ENCODE data around the gene SPESP1. TPM values are rescaled to one million over a fixed set of nuclear protein-coding genes. Genes with fewer than 3 reads are reported as not detected.

Gene SPESP1
- not detected in 2 replicates for polyA plus RNA-seq (2013)

DNA sequence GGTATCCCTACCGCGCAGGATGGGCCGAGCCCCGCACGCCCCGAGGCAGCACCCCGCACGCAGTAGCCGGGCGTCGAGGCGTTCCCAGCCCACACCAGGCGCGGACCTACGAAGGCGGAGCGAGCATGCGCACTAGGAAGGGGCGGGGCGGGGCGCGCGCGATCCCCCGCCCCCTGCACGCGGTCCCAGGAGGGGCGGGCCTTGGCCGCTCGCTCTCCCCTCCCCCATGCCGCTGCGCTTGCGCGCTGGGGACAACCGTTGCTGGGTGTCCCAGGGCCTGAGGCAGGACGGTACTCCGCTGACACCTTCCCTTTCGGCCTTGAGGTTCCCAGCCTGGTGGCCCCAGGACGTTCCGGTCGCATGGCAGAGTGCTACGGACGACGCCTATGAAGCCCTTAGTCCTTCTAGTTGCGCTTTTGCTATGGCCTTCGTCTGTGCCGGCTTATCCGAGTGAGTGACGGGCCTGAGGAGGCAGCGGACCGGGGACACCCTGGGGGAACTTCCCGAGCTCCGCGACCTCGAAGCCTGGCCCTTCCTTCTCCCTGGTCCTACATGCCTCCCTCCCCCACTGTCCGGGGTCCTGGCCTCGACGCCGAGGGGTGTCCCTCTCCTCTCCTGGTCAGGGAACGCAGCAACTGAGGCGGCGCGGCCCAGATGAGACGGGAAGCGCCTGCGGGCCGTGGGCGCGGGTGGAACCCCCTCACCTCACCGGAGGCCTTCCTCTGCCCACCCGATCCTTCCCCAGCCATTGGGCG is at the start of gene SPESP1:
TSS of gene SPESP1 (plus strand) at position 258 of the 755 bp plus-strand sequence. CDS start at position 387, 129 bp downstream.
- no peak within 1 kb of the TSS for H3K9ac ChIP-seq (ENCODE audit: low read length)
- H3K18ac ChIP-seq (ENCODE audit: low read length) = no peak within 1 kb of the TSS
- no peak within 1 kb of the TSS for H3K4me3 ChIP-seq (ENCODE audit: low read depth, low read length)
- H3K36me3 ChIP-seq (ENCODE audit: control insufficient read depth in 1 of 2, insufficient read depth in 2 of 2, low read length in 2 of 2) = no peaks in the 10 kb centered on the region
- H2AK5ac ChIP-seq (ENCODE audit: low read length) = no peak within 1 kb of the TSS
- no peak within 1 kb of the TSS for H3K4ac ChIP-seq (ENCODE audit: low read depth, low read length)
- H3K27me3 ChIP-seq (ENCODE audit: insufficient read depth, low read length) = no peaks in the 10 kb centered on the region
- no peak within 1 kb of the TSS for H3K14ac ChIP-seq (ENCODE audit: low read length)
- H3K79me2 ChIP-seq (ENCODE audit: control insufficient read depth, insufficient read depth, low read length, poor library complexity) = no peaks in the 10 kb centered on the region
- H4K91ac ChIP-seq (ENCODE audit: low read depth, low read length) = no peak within 1 kb of the TSS
- H4K8ac ChIP-seq (ENCODE audit: low read depth, low read length) = no peak within 1 kb of the TSS
- WGBS (ENCODE audit: extremely low coverage, insufficient coverage, insufficient read length) = no CpG with 5 or more reads among the region's 72 CpGs
- no peak within 1 kb of the TSS for H2AFZ ChIP-seq (ENCODE audit: insufficient read depth, low read length, poor library complexity)
- no peak within 1 kb of the TSS for H3K4me2 ChIP-seq (ENCODE audit: low read length)
- H3K4me1 ChIP-seq (ENCODE audit: control insufficient read depth in 1 of 2, insufficient read depth in 2 of 2, low read length in 2 of 2) = no peaks in the 10 kb centered on the region
- H2BK120ac ChIP-seq (ENCODE audit: insufficient read depth, low read length, poor library complexity) = no peak within 1 kb of the TSS
- no peak within 1 kb of the TSS for H2BK5ac ChIP-seq (ENCODE audit: low read depth, low read length, poor library complexity)
- H3K9me3 ChIP-seq (ENCODE audit: insufficient read depth, low read depth, low read length) = peaks cover 8% of the 10 kb centered on the region
- H2BK12ac ChIP-seq (ENCODE audit: low read length) = no peak within 1 kb of the TSS
- H3K27ac ChIP-seq (ENCODE audit: low read depth, low read length) = no peak within 1 kb of the TSS
- H4K12ac ChIP-seq (ENCODE audit: low read depth, low read length) = no peak within 1 kb of the TSS
- no peaks in the 10 kb centered on the region for H3K79me1 ChIP-seq (ENCODE audit: low read length)
- no peak within 1 kb of the TSS for H3K23ac ChIP-seq (ENCODE audit: low read length)
- DNase-seq = peak; percentile 74 to 90

- peak; percentile 52 to 56 for DNase-seq
- H2BK12ac ChIP-seq (ENCODE audit: low read length) = no peak overlapping the region
- H3K18ac ChIP-seq (ENCODE audit: low read length) = no peak overlapping the region
- no peak overlapping the region for H2AFZ ChIP-seq (ENCODE audit: insufficient read depth, low read length, poor library complexity)
- no peak overlapping the region for H2AK5ac ChIP-seq (ENCODE audit: low read length)
- no peak overlapping the region for H3K14ac ChIP-seq (ENCODE audit: low read length)
- H3K36me3 ChIP-seq (ENCODE audit: control insufficient read depth in 1 of 2, insufficient read depth in 2 of 2, low read length in 2 of 2) = no peaks in the 10 kb centered on the region
- no peaks in the 10 kb centered on the region for H3K27me3 ChIP-seq (ENCODE audit: insufficient read depth, low read length)
- H3K4ac ChIP-seq (ENCODE audit: low read depth, low read length) = no peak overlapping the region
- H3K9me3 ChIP-seq (ENCODE audit: insufficient read depth, low read depth, low read length) = no peaks in the 10 kb centered on the region
- no peak overlapping the region for H3K27ac ChIP-seq (ENCODE audit: low read depth, low read length)
- H3K4me2 ChIP-seq (ENCODE audit: low read length) = peak overlapping the region; percentile 56
- H4K8ac ChIP-seq (ENCODE audit: low read depth, low read length) = no peak overlapping the region
- peaks cover 4 to 7% of the 10 kb centered on the region in 2 experiments for H3K4me1 ChIP-seq (ENCODE audit: control insufficient read depth in 1 of 2, insufficient read depth in 2 of 2, low read length in 2 of 2)
- H3K9ac ChIP-seq (ENCODE audit: low read length) = no peak overlapping the region
- no peak overlapping the region for H2BK5ac ChIP-seq (ENCODE audit: low read depth, low read length, poor library complexity)
- H3K79me2 ChIP-seq (ENCODE audit: control insufficient read depth, insufficient read depth, low read length, poor library complexity) = no peaks in the 10 kb centered on the region
- WGBS (ENCODE audit: extremely low coverage, insufficient coverage, insufficient read length) = no CpG with 5 or more reads among the region's 6 CpGs
- no peak overlapping the region for H3K4me3 ChIP-seq (ENCODE audit: low read depth, low read length)
- no peak overlapping the region for H4K12ac ChIP-seq (ENCODE audit: low read depth, low read length)
- H4K91ac ChIP-seq (ENCODE audit: low read depth, low read length) = no peak overlapping the region
- H2BK120ac ChIP-seq (ENCODE audit: insufficient read depth, low read length, poor library complexity) = no peak overlapping the region
- no peak overlapping the region for H3K23ac ChIP-seq (ENCODE audit: low read length)
- H3K79me1 ChIP-seq (ENCODE audit: low read length) = no peaks in the 10 kb centered on the region
These were observed 45.3 kb upstream of the SPESP1 start for GRCh38 chr15:68885070-68885469.

GRCh38 chr15:68887120-68887519 is 43.2 kb upstream of the SPESP1 start:
- H3K4ac ChIP-seq (ENCODE audit: low read depth, low read length) = no peak overlapping the region
- H3K79me1 ChIP-seq (ENCODE audit: low read length) = no peaks in the 10 kb centered on the region
- H3K4me2 ChIP-seq (ENCODE audit: low read length) = no peak overlapping the region
- H3K14ac ChIP-seq (ENCODE audit: low read length) = no peak overlapping the region
- H2BK120ac ChIP-seq (ENCODE audit: insufficient read depth, low read length, poor library complexity) = peak overlapping the region; percentile 47
- H3K18ac ChIP-seq (ENCODE audit: low read length) = no peak overlapping the region
- H3K79me2 ChIP-seq (ENCODE audit: control insufficient read depth, insufficient read depth, low read length, poor library complexity) = no peaks in the 10 kb centered on the region
- no CpG with 5 or more reads among the region's 3 CpGs for WGBS (ENCODE audit: extremely low coverage, insufficient coverage, insufficient read length)
- H3K4me1 ChIP-seq (ENCODE audit: control insufficient read depth in 1 of 2, insufficient read depth in 2 of 2, low read length in 2 of 2) = peaks cover 4 to 7% of the 10 kb centered on the region in 2 experiments
- no peak overlapping the region for H2AFZ ChIP-seq (ENCODE audit: insufficient read depth, low read length, poor library complexity)
- H3K23ac ChIP-seq (ENCODE audit: low read length) = no peak overlapping the region
- no peak overlapping the region for H4K12ac ChIP-seq (ENCODE audit: low read depth, low read length)
- no peaks in the 10 kb centered on the region for H3K9me3 ChIP-seq (ENCODE audit: insufficient read depth, low read depth, low read length)
- no peak overlapping the region for H4K8ac ChIP-seq (ENCODE audit: low read depth, low read length)
- no peak for DNase-seq
- no peak overlapping the region for H3K4me3 ChIP-seq (ENCODE audit: low read depth, low read length)
- H4K91ac ChIP-seq (ENCODE audit: low read depth, low read length) = no peak overlapping the region
- no peaks in the 10 kb centered on the region for H3K36me3 ChIP-seq (ENCODE audit: control insufficient read depth in 1 of 2, insufficient read depth in 2 of 2, low read length in 2 of 2)
- no peak overlapping the region for H2BK5ac ChIP-seq (ENCODE audit: low read depth, low read length, poor library complexity)
- H2BK12ac ChIP-seq (ENCODE audit: low read length) = no peak overlapping the region
- H3K27ac ChIP-seq (ENCODE audit: low read depth, low read length) = no peak overlapping the region
- H2AK5ac ChIP-seq (ENCODE audit: low read length) = peak overlapping the region; percentile 7
- no peaks in the 10 kb centered on the region for H3K27me3 ChIP-seq (ENCODE audit: insufficient read depth, low read length)
- H3K9ac ChIP-seq (ENCODE audit: low read length) = no peak overlapping the region

- Histone ChIP-seq H2AK5ac (ENCODE audit: low read length) (peak overlapping the region; percentile 61), H4K8ac (ENCODE audit: low read depth, low read length) (no peak overlapping the region), H3K4me2 (ENCODE audit: low read length) (no peak overlapping the region), H3K9ac (ENCODE audit: low read length) (no peak overlapping the region), H3K18ac (ENCODE audit: low read length) (no peak overlapping the region), H2AFZ (ENCODE audit: insufficient read depth, low read length, poor library complexity) (no peak overlapping the region), H2BK5ac (ENCODE audit: low read depth, low read length, poor library complexity) (no peak overlapping the region), H3K23ac (ENCODE audit: low read length) (no peak overlapping the region), H3K79me1 (ENCODE audit: low read length) (no peaks in the 10 kb centered on the region), H2BK12ac (ENCODE audit: low read length) (peak overlapping the region; percentile 21), H4K91ac (ENCODE audit: low read depth, low read length) (peak overlapping the region; percentile 20), H3K9me3 (ENCODE audit: insufficient read depth, low read depth, low read length) (no peaks in the 10 kb centered on the region), H3K27me3 (ENCODE audit: insufficient read depth, low read length) (no peaks in the 10 kb centered on the region), H4K12ac (ENCODE audit: low read depth, low read length) (no peak overlapping the region), H3K4ac (ENCODE audit: low read depth, low read length) (no peak overlapping the region), H3K36me3 (ENCODE audit: control insufficient read depth in 1 of 2, insufficient read depth in 2 of 2, low read length in 2 of 2) (no peaks in the 10 kb centered on the region), H3K79me2 (ENCODE audit: control insufficient read depth, insufficient read depth, low read length, poor library complexity) (no peaks in the 10 kb centered on the region), H2BK120ac (ENCODE audit: insufficient read depth, low read length, poor library complexity) (peak overlapping the region; percentile 68), H3K4me3 (ENCODE audit: low read depth, low read length) (no peak overlapping the region), H3K4me1 (ENCODE audit: control insufficient read depth in 1 of 2, insufficient read depth in 2 of 2, low read length in 2 of 2) (peaks cover 4 to 7% of the 10 kb centered on the region in 2 experiments), H3K14ac (ENCODE audit: low read length) (peak overlapping the region; percentile 47), H3K27ac (ENCODE audit: low read depth, low read length) (no peak overlapping the region)
- no CpG with 5 or more reads among the region's 8 CpGs for WGBS (ENCODE audit: extremely low coverage, insufficient coverage, insufficient read length)
- no peak for DNase-seq
These were observed 42.5 kb upstream of the SPESP1 start for GRCh38 chr15:68887819-68888218.
